HEK293 (cell line): Measurements from ENCODE around the gene PKN1.
A peak's percentile ranks its signal among the peaks of the same experiment; 100 is the strongest.

Source experiments
- RBAK ChIP-seq: fragments of 450-650 bp; formaldehyde crosslinking; IDR thresholded peaks from 2 replicates; pipeline ENCODE4 v1.5.1; 2016; ENCODE audit warnings: missing biosample characterization, missing genetic modification characterization
- TRIM28 ChIP-seq: IDR thresholded peaks from 2 replicates; pipeline ENCODE4 v1.6.1; 2011; ENCODE audit warnings: low read length, control low read depth, borderline replicate concordance
- ZNF221 ChIP-seq: fragments of 450-650 bp; formaldehyde crosslinking; IDR thresholded peaks from 2 replicates; pipeline ENCODE4 v1.5.1; 2017; ENCODE audit warnings: missing biosample characterization, missing genetic modification characterization, borderline replicate concordance
- ZNF561 ChIP-seq: fragments of 450-650 bp; IDR thresholded peaks from 2 replicates; pipeline ENCODE4 v1.5.1; 2018; ENCODE audit warnings: missing biosample characterization, missing genetic modification characterization, borderline replicate concordance
- ZNF596 ChIP-seq: fragments of 450-650 bp; IDR thresholded peaks from 2 replicates; pipeline ENCODE4 v1.5.0; 2018; ENCODE audit warnings: missing biosample characterization, mild to moderate bottlenecking, missing genetic modification characterization, moderate library complexity
- ZNF707 ChIP-seq: fragments of 450-650 bp; formaldehyde crosslinking; IDR thresholded peaks from 2 replicates; pipeline ENCODE4 v1.5.1; 2016; ENCODE audit warnings: missing biosample characterization, missing genetic modification characterization
- ZNF768 ChIP-seq: fragments of 450-650 bp; formaldehyde crosslinking; IDR thresholded peaks from 2 replicates; pipeline ENCODE4 v1.5.1; 2018; ENCODE audit warnings: missing biosample characterization, mild to moderate bottlenecking, missing genetic modification characterization
- TF ChIP-seq, protein P1 (sequence below): fragments of 450-650 bp; formaldehyde crosslinking; IDR thresholded peaks from 2 replicates; pipeline ENCODE4 v1.5.1; 2016; ENCODE audit warnings: missing biosample characterization, missing genetic modification characterization
- TF ChIP-seq, protein P2 (sequence below): fragments of 450-650 bp; formaldehyde crosslinking; IDR thresholded peaks from 2 replicates; pipeline ENCODE4 v1.5.1; 2016; ENCODE audit warnings: missing biosample characterization, missing genetic modification characterization
- TF ChIP-seq, protein P3 (sequence below): fragments of 450-650 bp; formaldehyde crosslinking; IDR thresholded peaks from 2 replicates; pipeline ENCODE4 v1.5.1; 2016; ENCODE audit warnings: missing biosample characterization, missing genetic modification characterization
- TF ChIP-seq, protein P4 (sequence below): fragments of 450-650 bp; formaldehyde crosslinking; IDR thresholded peaks from 2 replicates; pipeline ENCODE4 v1.5.1; 2016; ENCODE audit warnings: missing biosample characterization, missing genetic modification characterization, borderline replicate concordance
- TF ChIP-seq, protein P5 (sequence below): fragments of 450-650 bp; formaldehyde crosslinking; IDR thresholded peaks from 2 replicates; pipeline ENCODE4 v1.5.1; 2016; ENCODE audit warnings: missing biosample characterization, missing genetic modification characterization
- TF ChIP-seq, protein P6 (sequence below): fragments of 450-650 bp; formaldehyde crosslinking; IDR thresholded peaks from 2 replicates; pipeline ENCODE4 v1.5.1; 2017; ENCODE audit warnings: missing biosample characterization, missing genetic modification characterization
- TF ChIP-seq, protein P7 (sequence below): fragments of 450-650 bp; formaldehyde crosslinking; IDR thresholded peaks from 2 replicates; pipeline ENCODE4; 2016; ENCODE audit warnings: missing biosample characterization, missing genetic modification characterization
- TF ChIP-seq, protein P8 (sequence below): fragments of 450-650 bp; formaldehyde crosslinking; IDR thresholded peaks from 2 replicates; pipeline ENCODE4 v1.5.1; 2016; ENCODE audit warnings: missing biosample characterization, missing genetic modification characterization
- TF ChIP-seq, protein P9 (sequence below): fragments of 450-650 bp; formaldehyde crosslinking; IDR thresholded peaks from 2 replicates; pipeline ENCODE4 v1.5.1; 2016; ENCODE audit warnings: missing biosample characterization, missing genetic modification characterization, low read depth

The PKN1 gene

DNA sequence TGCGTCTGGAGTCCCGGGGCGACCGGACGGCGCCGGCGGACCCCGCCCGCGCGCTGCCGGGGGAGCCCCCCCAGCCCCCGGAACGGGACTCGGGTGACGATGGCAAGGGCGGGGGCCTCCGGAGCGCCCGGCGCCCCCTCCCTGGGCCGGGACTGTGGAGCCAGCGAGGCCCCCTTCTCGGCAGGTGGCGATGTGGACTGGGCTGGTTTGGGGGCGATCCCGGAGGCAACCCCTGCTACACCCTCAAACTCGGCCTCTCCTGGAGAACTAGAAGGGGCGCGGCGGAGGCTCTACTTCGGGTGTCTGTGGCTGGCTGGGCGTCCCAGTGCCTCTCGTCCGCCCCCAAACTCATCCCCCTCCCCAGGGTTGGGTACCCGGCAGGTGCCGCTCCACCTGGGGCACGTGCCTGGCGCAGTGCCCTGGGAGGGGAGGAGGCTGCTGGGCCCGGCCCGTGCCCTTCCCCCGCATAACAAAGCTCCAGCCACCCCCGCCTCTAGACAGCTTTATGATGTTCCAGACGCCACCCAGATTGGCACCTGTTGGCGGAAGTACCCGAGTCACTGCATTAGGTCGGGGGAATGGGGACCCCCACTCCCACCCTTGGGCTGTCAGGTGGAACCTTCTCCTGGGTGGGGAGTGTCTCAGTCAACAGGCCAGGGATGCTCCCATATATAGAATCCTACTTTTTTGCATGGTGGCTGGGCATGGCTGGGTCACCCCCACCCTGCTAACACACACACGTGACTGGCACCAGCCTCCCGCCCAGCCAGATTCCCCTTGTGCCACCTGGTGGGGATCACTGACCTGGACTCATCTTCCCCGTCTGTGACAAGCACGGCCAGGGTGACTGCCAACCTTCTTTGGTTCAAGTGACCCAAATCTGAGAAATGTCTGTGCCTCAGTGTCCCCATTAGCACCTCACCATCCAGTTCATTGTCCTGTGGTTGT, 722 bp downstream of the PKN1 start (continued):
- TF ChIP-seq, protein P1, sequence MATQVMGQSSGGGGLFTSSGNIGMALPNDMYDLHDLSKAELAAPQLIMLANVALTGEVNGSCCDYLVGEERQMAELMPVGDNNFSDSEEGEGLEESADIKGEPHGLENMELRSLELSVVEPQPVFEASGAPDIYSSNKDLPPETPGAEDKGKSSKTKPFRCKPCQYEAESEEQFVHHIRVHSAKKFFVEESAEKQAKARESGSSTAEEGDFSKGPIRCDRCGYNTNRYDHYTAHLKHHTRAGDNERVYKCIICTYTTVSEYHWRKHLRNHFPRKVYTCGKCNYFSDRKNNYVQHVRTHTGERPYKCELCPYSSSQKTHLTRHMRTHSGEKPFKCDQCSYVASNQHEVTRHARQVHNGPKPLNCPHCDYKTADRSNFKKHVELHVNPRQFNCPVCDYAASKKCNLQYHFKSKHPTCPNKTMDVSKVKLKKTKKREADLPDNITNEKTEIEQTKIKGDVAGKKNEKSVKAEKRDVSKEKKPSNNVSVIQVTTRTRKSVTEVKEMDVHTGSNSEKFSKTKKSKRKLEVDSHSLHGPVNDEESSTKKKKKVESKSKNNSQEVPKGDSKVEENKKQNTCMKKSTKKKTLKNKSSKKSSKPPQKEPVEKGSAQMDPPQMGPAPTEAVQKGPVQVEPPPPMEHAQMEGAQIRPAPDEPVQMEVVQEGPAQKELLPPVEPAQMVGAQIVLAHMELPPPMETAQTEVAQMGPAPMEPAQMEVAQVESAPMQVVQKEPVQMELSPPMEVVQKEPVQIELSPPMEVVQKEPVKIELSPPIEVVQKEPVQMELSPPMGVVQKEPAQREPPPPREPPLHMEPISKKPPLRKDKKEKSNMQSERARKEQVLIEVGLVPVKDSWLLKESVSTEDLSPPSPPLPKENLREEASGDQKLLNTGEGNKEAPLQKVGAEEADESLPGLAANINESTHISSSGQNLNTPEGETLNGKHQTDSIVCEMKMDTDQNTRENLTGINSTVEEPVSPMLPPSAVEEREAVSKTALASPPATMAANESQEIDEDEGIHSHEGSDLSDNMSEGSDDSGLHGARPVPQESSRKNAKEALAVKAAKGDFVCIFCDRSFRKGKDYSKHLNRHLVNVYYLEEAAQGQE = no peak
- TF ChIP-seq, protein P2, sequence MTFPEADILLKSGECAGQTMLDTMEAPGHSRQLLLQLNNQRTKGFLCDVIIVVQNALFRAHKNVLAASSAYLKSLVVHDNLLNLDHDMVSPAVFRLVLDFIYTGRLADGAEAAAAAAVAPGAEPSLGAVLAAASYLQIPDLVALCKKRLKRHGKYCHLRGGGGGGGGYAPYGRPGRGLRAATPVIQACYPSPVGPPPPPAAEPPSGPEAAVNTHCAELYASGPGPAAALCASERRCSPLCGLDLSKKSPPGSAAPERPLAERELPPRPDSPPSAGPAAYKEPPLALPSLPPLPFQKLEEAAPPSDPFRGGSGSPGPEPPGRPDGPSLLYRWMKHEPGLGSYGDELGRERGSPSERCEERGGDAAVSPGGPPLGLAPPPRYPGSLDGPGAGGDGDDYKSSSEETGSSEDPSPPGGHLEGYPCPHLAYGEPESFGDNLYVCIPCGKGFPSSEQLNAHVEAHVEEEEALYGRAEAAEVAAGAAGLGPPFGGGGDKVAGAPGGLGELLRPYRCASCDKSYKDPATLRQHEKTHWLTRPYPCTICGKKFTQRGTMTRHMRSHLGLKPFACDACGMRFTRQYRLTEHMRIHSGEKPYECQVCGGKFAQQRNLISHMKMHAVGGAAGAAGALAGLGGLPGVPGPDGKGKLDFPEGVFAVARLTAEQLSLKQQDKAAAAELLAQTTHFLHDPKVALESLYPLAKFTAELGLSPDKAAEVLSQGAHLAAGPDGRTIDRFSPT = peak; percentile 92
- no peak for TF ChIP-seq ZNF221
- TF ChIP-seq, protein P3, sequence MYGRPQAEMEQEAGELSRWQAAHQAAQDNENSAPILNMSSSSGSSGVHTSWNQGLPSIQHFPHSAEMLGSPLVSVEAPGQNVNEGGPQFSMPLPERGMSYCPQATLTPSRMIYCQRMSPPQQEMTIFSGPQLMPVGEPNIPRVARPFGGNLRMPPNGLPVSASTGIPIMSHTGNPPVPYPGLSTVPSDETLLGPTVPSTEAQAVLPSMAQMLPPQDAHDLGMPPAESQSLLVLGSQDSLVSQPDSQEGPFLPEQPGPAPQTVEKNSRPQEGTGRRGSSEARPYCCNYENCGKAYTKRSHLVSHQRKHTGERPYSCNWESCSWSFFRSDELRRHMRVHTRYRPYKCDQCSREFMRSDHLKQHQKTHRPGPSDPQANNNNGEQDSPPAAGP (tag by site-specific recombination) = peak; percentile 86
- TF ChIP-seq, protein P4, sequence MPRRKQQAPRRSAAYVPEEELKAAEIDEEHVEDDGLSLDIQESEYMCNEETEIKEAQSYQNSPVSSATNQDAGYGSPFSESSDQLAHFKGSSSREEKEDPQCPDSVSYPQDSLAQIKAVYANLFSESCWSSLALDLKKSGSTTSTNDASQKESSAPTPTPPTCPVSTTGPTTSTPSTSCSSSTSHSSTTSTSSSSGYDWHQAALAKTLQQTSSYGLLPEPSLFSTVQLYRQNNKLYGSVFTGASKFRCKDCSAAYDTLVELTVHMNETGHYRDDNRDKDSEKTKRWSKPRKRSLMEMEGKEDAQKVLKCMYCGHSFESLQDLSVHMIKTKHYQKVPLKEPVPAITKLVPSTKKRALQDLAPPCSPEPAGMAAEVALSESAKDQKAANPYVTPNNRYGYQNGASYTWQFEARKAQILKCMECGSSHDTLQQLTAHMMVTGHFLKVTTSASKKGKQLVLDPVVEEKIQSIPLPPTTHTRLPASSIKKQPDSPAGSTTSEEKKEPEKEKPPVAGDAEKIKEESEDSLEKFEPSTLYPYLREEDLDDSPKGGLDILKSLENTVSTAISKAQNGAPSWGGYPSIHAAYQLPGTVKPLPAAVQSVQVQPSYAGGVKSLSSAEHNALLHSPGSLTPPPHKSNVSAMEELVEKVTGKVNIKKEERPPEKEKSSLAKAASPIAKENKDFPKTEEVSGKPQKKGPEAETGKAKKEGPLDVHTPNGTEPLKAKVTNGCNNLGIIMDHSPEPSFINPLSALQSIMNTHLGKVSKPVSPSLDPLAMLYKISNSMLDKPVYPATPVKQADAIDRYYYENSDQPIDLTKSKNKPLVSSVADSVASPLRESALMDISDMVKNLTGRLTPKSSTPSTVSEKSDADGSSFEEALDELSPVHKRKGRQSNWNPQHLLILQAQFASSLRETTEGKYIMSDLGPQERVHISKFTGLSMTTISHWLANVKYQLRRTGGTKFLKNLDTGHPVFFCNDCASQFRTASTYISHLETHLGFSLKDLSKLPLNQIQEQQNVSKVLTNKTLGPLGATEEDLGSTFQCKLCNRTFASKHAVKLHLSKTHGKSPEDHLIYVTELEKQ (tag by site-specific recombination) = no peak
- TF ChIP-seq, protein P5, sequence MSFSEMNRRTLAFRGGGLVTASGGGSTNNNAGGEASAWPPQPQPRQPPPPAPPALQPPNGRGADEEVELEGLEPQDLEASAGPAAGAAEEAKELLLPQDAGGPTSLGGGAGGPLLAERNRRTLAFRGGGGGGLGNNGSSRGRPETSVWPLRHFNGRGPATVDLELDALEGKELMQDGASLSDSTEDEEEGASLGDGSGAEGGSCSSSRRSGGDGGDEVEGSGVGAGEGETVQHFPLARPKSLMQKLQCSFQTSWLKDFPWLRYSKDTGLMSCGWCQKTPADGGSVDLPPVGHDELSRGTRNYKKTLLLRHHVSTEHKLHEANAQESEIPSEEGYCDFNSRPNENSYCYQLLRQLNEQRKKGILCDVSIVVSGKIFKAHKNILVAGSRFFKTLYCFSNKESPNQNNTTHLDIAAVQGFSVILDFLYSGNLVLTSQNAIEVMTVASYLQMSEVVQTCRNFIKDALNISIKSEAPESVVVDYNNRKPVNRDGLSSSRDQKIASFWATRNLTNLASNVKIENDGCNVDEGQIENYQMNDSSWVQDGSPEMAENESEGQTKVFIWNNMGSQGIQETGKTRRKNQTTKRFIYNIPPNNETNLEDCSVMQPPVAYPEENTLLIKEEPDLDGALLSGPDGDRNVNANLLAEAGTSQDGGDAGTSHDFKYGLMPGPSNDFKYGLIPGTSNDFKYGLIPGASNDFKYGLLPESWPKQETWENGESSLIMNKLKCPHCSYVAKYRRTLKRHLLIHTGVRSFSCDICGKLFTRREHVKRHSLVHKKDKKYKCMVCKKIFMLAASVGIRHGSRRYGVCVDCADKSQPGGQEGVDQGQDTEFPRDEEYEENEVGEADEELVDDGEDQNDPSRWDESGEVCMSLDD (tag by site-specific recombination) = peak; percentile 69; the same call in 1 of the 2 replicates
- no peak for TF ChIP-seq ZNF707 (tag by site-specific recombination)
- TF ChIP-seq TRIM28 = no peak
- TF ChIP-seq ZNF561 (tag by site-specific recombination) = no peak
- TF ChIP-seq ZNF596 (tag by site-specific recombination) = no peak
- TF ChIP-seq, protein P6, sequence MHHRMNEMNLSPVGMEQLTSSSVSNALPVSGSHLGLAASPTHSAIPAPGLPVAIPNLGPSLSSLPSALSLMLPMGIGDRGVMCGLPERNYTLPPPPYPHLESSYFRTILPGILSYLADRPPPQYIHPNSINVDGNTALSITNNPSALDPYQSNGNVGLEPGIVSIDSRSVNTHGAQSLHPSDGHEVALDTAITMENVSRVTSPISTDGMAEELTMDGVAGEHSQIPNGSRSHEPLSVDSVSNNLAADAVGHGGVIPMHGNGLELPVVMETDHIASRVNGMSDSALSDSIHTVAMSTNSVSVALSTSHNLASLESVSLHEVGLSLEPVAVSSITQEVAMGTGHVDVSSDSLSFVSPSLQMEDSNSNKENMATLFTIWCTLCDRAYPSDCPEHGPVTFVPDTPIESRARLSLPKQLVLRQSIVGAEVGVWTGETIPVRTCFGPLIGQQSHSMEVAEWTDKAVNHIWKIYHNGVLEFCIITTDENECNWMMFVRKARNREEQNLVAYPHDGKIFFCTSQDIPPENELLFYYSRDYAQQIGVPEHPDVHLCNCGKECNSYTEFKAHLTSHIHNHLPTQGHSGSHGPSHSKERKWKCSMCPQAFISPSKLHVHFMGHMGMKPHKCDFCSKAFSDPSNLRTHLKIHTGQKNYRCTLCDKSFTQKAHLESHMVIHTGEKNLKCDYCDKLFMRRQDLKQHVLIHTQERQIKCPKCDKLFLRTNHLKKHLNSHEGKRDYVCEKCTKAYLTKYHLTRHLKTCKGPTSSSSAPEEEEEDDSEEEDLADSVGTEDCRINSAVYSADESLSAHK = no peak
- TF ChIP-seq, protein P7, sequence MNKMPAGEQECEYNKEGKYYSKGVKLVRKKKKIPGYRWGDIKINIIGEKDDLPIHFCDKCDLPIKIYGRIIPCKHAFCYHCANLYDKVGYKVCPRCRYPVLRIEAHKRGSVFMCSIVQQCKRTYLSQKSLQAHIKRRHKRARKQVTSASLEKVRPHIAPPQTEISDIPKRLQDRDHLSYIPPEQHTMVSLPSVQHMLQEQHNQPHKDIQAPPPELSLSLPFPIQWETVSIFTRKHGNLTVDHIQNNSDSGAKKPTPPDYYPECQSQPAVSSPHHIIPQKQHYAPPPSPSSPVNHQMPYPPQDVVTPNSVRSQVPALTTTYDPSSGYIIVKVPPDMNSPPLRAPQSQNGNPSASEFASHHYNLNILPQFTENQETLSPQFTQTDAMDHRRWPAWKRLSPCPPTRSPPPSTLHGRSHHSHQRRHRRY (tag by site-specific recombination) = no peak
- TF ChIP-seq, protein P8, sequence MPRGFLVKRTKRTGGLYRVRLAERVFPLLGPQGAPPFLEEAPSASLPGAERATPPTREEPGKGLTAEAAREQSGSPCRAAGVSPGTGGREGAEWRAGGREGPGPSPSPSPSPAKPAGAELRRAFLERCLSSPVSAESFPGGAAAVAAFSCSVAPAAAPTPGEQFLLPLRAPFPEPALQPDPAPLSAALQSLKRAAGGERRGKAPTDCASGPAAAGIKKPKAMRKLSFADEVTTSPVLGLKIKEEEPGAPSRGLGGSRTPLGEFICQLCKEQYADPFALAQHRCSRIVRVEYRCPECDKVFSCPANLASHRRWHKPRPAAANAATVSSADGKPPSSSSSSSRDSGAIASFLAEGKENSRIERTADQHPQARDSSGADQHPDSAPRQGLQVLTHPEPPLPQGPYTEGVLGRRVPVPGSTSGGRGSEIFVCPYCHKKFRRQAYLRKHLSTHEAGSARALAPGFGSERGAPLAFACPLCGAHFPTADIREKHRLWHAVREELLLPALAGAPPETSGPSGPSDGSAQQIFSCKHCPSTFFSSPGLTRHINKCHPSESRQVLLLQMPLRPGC (tag by site-specific recombination) = no peak
- no peak for TF ChIP-seq RBAK
- TF ChIP-seq, protein P9, sequence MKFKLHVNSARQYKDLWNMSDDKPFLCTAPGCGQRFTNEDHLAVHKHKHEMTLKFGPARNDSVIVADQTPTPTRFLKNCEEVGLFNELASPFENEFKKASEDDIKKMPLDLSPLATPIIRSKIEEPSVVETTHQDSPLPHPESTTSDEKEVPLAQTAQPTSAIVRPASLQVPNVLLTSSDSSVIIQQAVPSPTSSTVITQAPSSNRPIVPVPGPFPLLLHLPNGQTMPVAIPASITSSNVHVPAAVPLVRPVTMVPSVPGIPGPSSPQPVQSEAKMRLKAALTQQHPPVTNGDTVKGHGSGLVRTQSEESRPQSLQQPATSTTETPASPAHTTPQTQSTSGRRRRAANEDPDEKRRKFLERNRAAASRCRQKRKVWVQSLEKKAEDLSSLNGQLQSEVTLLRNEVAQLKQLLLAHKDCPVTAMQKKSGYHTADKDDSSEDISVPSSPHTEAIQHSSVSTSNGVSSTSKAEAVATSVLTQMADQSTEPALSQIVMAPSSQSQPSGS (tag by site-specific recombination) = no peak
- TF ChIP-seq ZNF768 (tag by site-specific recombination) = no peak
